H1 (cell line): ENCODE measurements around the gene DPH6. TPM values are rescaled to one million over a fixed set of nuclear protein-coding genes. Genes with fewer than 3 reads are reported as not detected.

Experiments
- CTCF ChIA-PET: fragments of 300-600 bp; sonication (Branson Sonifier 250); formaldehyde crosslinking; loops from one replicate; lab custom pipeline; 2021; ENCODE audit not compliant: partially characterized antibody; lab: Charles Lee
- POLR2A ChIA-PET: fragments of 300-600 bp; sonication (Branson Sonifier 250); formaldehyde crosslinking; loops from one replicate; lab custom pipeline; 2021; ENCODE audit warnings: inconsistent platforms; ENCODE audit not compliant: partially characterized antibody; lab: Charles Lee
- DNase-seq, 2 experiments: peaks; one replicate each; pipeline versions ENCODE4 v3.0.0 to v3.0.0-alpha.2; 2010 to 2022; ENCODE audit warnings: low spot score in 2 of 2, low read depth in 1 of 2, mixed read lengths in 1 of 2
- FAIRE-seq: peaks from 2 replicates; lab custom pipeline; 2011; peaks lifted over from hg19 to GRCh38; lab: Jason Lieb, UNC
- H2AFZ ChIP-seq: 2 replicates; pipeline ENCODE4 v1.8.1; 2012; ENCODE audit warnings: low read length, inconsistent platforms
- H2AK5ac ChIP-seq: 2 replicates; pipeline ENCODE4 v1.6.1; 2013; ENCODE audit warnings: low read depth, low read length
- H2BK120ac ChIP-seq: replicated peaks from 2 replicates; pipeline ENCODE3; 2013; ENCODE audit warnings: low read depth, low read length, inconsistent platforms
- H2BK12ac ChIP-seq: 2 replicates; pipeline ENCODE4 v1.6.1; 2013; ENCODE audit warnings: low read depth, low read length
- H2BK15ac ChIP-seq: 2 replicates; pipeline ENCODE4 v1.6.1; 2013; ENCODE audit warnings: low read length
- H2BK20ac ChIP-seq: 2 replicates; pipeline ENCODE4 v1.6.1; 2013; ENCODE audit warnings: low read length
- H2BK5ac ChIP-seq: 2 replicates; pipeline ENCODE4 v1.6.1; 2013; ENCODE audit warnings: low read depth, low read length
- H3K14ac ChIP-seq: 2 replicates; pipeline ENCODE4 v1.6.1; 2013; ENCODE audit warnings: inconsistent platforms; ENCODE audit not compliant: insufficient read length
- H3K18ac ChIP-seq: 2 replicates; pipeline ENCODE4 v1.6.1; 2013; ENCODE audit warnings: low read length; ENCODE audit errors: extremely low read depth
- H3K23ac ChIP-seq: 2 replicates; pipeline ENCODE4 v1.6.1; 2013; ENCODE audit warnings: inconsistent platforms; ENCODE audit not compliant: insufficient read length
- H3K23me2 ChIP-seq: 2 replicates; pipeline ENCODE4 v1.6.1; 2013; ENCODE audit warnings: low read depth, low read length
- H3K27ac ChIP-seq: 2 replicates; pipeline ENCODE4 v1.6.1; 2011; ENCODE audit warnings: low read depth, low read length, inconsistent platforms
- H3K27me3 ChIP-seq, 4 experiments: replicated peaks in 1 of 4; 1 replicate in 1 of 4; 2 replicates in 3 of 4; pipeline versions ENCODE4 v1.6.1 to v1.8.1; 2011 to 2013; ENCODE audit warnings: low read length in 3 of 4, mild to moderate bottlenecking in 3 of 4, inconsistent platforms in 2 of 4, mixed read lengths in 2 of 4, moderate library complexity in 1 of 4; ENCODE audit not compliant: control insufficient read depth in 3 of 4, insufficient read depth in 3 of 4; ENCODE audit errors: extremely low read depth in 1 of 4
- H3K36me3 ChIP-seq, 4 experiments: 2 replicates each; pipeline versions ENCODE4 v1.6.1 to v1.8.1; 2011 to 2013; ENCODE audit warnings: mild to moderate bottlenecking in 4 of 4, low read length in 3 of 4, moderate library complexity in 2 of 4, control low read depth in 1 of 4, inconsistent platforms in 1 of 4; ENCODE audit not compliant: insufficient read depth in 4 of 4, control insufficient read depth in 2 of 4
- H3K4ac ChIP-seq: replicated peaks from 2 replicates; pipeline ENCODE3; 2013; ENCODE audit warnings: low read length, low read depth, mixed read lengths, inconsistent platforms; ENCODE audit not compliant: insufficient read length
- H3K4me1 ChIP-seq, 4 experiments: replicated peaks in 1 of 4; 1 replicate in 1 of 4; 2 replicates in 3 of 4; pipeline versions ENCODE4 v1.6.1 to v1.8.1; 2011 to 2013; ENCODE audit warnings: low read length in 3 of 4, inconsistent platforms in 2 of 4, mixed read lengths in 1 of 4; ENCODE audit not compliant: insufficient read depth in 4 of 4, control insufficient read depth in 3 of 4
- H3K4me2 ChIP-seq, 2 experiments: 2 replicates each; pipeline versions ENCODE4 v1.6.1 to v1.8.1; 2011 to 2013; ENCODE audit warnings: low read depth in 2 of 2, low read length in 2 of 2, control low read depth in 1 of 2, inconsistent platforms in 1 of 2, mild to moderate bottlenecking in 1 of 2; ENCODE audit not compliant: insufficient read depth in 1 of 2
- H3K4me3 ChIP-seq, 4 experiments: fragments of 200-600, 300-600 bp in 1 of 4; sonication (generic), shearing (Covaris generic), sonication (Bioruptor Twin) in 1 of 4; 2 replicates each; pipeline versions ENCODE4 v1.5.1 to v1.8.1; 2011 to 2016; ENCODE audit warnings: low read length in 4 of 4, low read depth in 3 of 4, control low read depth in 2 of 4, inconsistent platforms in 2 of 4, mild to moderate bottlenecking in 2 of 4, mixed read lengths in 1 of 4, moderate library complexity in 1 of 4; ENCODE audit not compliant: insufficient read depth in 2 of 4; ENCODE audit errors: extremely low read depth in 1 of 4
- H3K56ac ChIP-seq: replicated peaks from 2 replicates; pipeline ENCODE3; 2013; ENCODE audit warnings: low read depth, mild to moderate bottlenecking, mixed read lengths, low read length, inconsistent platforms; ENCODE audit not compliant: insufficient read length
- H3K79me1 ChIP-seq: 2 replicates; pipeline ENCODE4 v1.6.1; 2013; ENCODE audit warnings: low read depth, low read length, control low read depth
- H3K79me2 ChIP-seq, 2 experiments: 2 replicates each; pipeline versions ENCODE4 v1.6.1 to v1.8.1; 2012 to 2013; ENCODE audit warnings: low read length in 2 of 2, mild to moderate bottlenecking in 2 of 2, inconsistent platforms in 1 of 2; ENCODE audit not compliant: insufficient read depth in 2 of 2, control insufficient read depth in 1 of 2
- H3K9ac ChIP-seq, 4 experiments: replicated peaks in 1 of 4; 1 replicate in 1 of 4; 2 replicates in 3 of 4; pipeline versions ENCODE4 v1.6.1 to v1.8.1; 2011 to 2013; ENCODE audit warnings: low read depth in 3 of 4, low read length in 3 of 4, control low read depth in 2 of 4, mild to moderate bottlenecking in 2 of 4, moderate library complexity in 2 of 4, inconsistent platforms in 1 of 4; ENCODE audit errors: extremely low read depth in 1 of 4
- H3K9me3 ChIP-seq, 2 experiments: 2 replicates each; pipeline versions ENCODE4 v1.6.1 to v1.8.1; 2012 to 2013; ENCODE audit warnings: mild to moderate bottlenecking in 2 of 2, moderate library complexity in 2 of 2, control low read depth in 1 of 2, inconsistent platforms in 1 of 2, low read depth in 1 of 2, low read length in 1 of 2, mixed read lengths in 1 of 2; ENCODE audit not compliant: insufficient read depth in 2 of 2
- H4K20me1 ChIP-seq, 2 experiments: replicated peaks in 1 of 2; 2 replicates each; pipeline versions ENCODE3 to v1.8.1; 2011 to 2013; ENCODE audit warnings: inconsistent platforms in 2 of 2, low read length in 2 of 2, mild to moderate bottlenecking in 1 of 2; ENCODE audit not compliant: insufficient read depth in 2 of 2, control insufficient read depth in 1 of 2
- H4K5ac ChIP-seq: 2 replicates; pipeline ENCODE4 v1.6.1; 2013; ENCODE audit warnings: low read length, low read depth, mixed read lengths, inconsistent platforms; ENCODE audit not compliant: insufficient read length
- H4K8ac ChIP-seq: 2 replicates; pipeline ENCODE4 v1.8.0; 2013; ENCODE audit warnings: mild to moderate bottlenecking, moderate library complexity, low read length, inconsistent platforms; ENCODE audit not compliant: insufficient read depth; ENCODE audit errors: extremely low read depth
- H4K91ac ChIP-seq: replicated peaks from 2 replicates; pipeline ENCODE3; 2013; ENCODE audit warnings: low read length, mixed read lengths, inconsistent platforms; ENCODE audit not compliant: insufficient read length
- JUN ChIP-seq: IDR thresholded peaks from 2 replicates; pipeline ENCODE4 v1.6.1; 2011; ENCODE audit warnings: low read depth, mild to moderate bottlenecking, improper control_type of control experiment, low read length
- SP2 ChIP-seq: IDR thresholded peaks from 2 replicates; pipeline ENCODE4 v1.6.1; 2012; ENCODE audit warnings: mild to moderate bottlenecking, low read length, inconsistent platforms
- TCF12 ChIP-seq: IDR thresholded peaks from 2 replicates; pipeline ENCODE4 v1.6.1; 2011; ENCODE audit warnings: low read depth, mild to moderate bottlenecking, low read length
- WGBS, 2 experiments: shearing (Covaris generic) in 1 of 2; methylation state at CpG; one replicate each; pipeline versions ENCODE4 v1.1.6 to v1.1.7; 2013 to 2015; ENCODE audit warnings: low lambda C conversion rate in 2 of 2, mixed read lengths in 2 of 2, inconsistent platforms in 1 of 2, low coverage in 1 of 2, missing lambda C conversion rate in 1 of 2; ENCODE audit not compliant: insufficient replicate concordance in 2 of 2, insufficient coverage in 1 of 2, insufficient read length in 1 of 2; ENCODE audit errors: extremely low coverage in 1 of 2, missing lambda C conversion rate in 1 of 2; 5-methylcytosine and 5-hydroxymethylcytosine counted together
- polyA plus RNA-seq, 7 experiments: library from polyadenylated mRNA; depleted of rRNA in 3 of 7; stranded (reverse) in 5 of 7; unstranded in 2 of 7; fragments of >200 nt in 5 of 7; fragments of 200-250 nt in 2 of 7; gene quantifications; 1 replicate in 5 of 7; 2 replicates in 1 of 7; 4 replicates in 1 of 7; pipeline versions ENCODE4 v1.2.1 to v1.2.3, GENCODE V29; 2011 to 2013; ENCODE audit warnings: missing spikeins in 2 of 7, mixed read lengths in 2 of 7
- total RNA-seq: library from RNA; stranded (reverse); fragmentation: NEBNext Ultra II Directional; extraction: Animal tissue kit (Norgen Biotek cat#: 25700); gene quantifications from 2 replicates; pipeline ENCODE4 v1.2.1, GENCODE V29; 2021

The DPH6 gene
- total and polyA plus RNA-seq, 2 of the 8 experiments (the other 6 are each of a cell fraction or from before 2014, with no cell fraction given) = 21.6 to 30.5 TPM

DNA sequence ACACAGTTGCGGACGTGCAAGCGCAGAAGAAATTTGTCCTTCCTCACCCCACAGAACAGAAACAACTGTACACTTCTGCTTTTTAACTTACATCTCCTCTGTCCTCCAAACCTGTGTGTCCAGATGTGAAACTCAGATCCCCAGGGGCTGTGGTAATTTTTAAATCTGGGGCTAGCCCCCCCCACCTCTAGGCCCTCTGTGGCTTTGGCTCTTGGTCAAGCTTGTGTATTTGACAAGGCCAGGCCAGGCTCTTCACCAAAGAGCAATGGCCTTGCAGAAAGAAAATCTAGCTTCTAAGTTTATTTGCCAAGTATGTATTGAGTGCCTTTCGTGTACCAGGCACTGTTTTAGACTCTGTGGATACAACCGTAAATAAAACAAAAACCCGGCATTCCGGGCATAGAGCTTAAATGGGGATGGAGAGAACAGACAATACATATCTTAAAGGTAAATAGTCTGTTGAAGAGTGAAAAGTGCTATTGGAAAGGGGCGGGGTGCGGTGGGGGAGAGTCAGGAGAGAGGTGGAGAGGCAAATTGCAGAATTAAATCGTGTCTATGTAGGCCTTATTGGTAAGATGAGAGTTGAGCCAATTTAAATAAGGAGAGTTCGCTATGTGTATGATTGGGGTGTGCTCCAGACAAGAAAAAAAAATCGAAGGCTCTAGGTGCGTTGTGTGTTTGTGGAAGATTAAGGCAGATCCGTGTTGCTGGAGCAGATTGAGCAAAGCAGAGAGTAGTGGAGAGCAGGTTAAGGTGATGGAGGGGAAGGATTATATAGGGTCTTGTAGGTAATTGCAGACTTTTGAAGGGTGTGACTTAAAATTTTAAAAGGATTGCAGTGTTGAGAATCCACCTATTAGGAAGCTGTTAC lies 781 bp upstream of the DPH6 start:
- CTCF ChIA-PET = interaction anchor here (0.5 to 2.3 kb wide), 4 partner anchors 14 to 258 kb away, joined by 3 to 6 read pairs (median 4); no protein-coding TSS in a partner anchor
- POLR2A ChIA-PET = interaction anchor here (1.0 to 1.6 kb wide), 7 partner anchors 10 to 526 kb away, joined by 3 to 5 read pairs (median 3); no protein-coding TSS in a partner anchor
- no peak for TF ChIP-seq JUN
- TF ChIP-seq TCF12 = no peak
- TF ChIP-seq SP2 = no peak

More for the DNA sequence above, 781 bp upstream of the DPH6 start:
- no peak overlapping the region for H3K14ac ChIP-seq
- 66% methylated on average over 14 of the region's 14 CpGs; no CpG with 5 or more reads in 1 of the 2 experiments for WGBS, 2 experiments
- FAIRE-seq = no peak
- peak overlapping the region; percentile 60 for H2BK120ac ChIP-seq
- H3K56ac ChIP-seq = no peak overlapping the region
- 0 out of 4 replicates have a peak, but pooled peaks cover 0 to 4% of the 10 kb centered on the region in 2 experiments for H3K79me2 ChIP-seq
- no peaks in the 10 kb centered on the region for H4K20me1 ChIP-seq
- H3K27ac ChIP-seq = peak overlapping the region; percentile 100
- peak overlapping the region; percentile 97 for H3K18ac ChIP-seq
- peaks cover 3 to 28% (median 25%) of the 10 kb centered on the region in 4 experiments; a peak in 6 of 7 replicates for H3K4me1 ChIP-seq
- no peaks in the 10 kb centered on the region for H3K79me1 ChIP-seq
- H2AFZ ChIP-seq = peak overlapping the region; percentile 81; the same call in 1 of the 2 replicates
- peaks cover 14% of the 10 kb centered on the region for H3K23me2 ChIP-seq
- H2AK5ac ChIP-seq = peak overlapping the region; percentile 24; the same call in 1 of the 2 replicates
- H3K4ac ChIP-seq = peak overlapping the region; percentile 96
- peak overlapping the region; percentile 5 for H4K5ac ChIP-seq
- DNase-seq = no peak
- H2BK12ac ChIP-seq = peak overlapping the region; percentile 97; the same call in 1 of the 2 replicates
- no peaks in the 10 kb centered on the region for H3K9me3 ChIP-seq
- H3K36me3 ChIP-seq = no peaks in the 10 kb centered on the region
- H3K4me2 ChIP-seq = peak overlapping the region; percentile 95 to 96
- 0 out of 2 replicates have a peak overlapping the region, but pooled peaks have one; percentile 62 for H2BK20ac ChIP-seq
- peaks cover 0 to 1% (median 0%) of the 10 kb centered on the region in 4 experiments; a peak in 1 of 7 replicates for H3K27me3 ChIP-seq
- H3K4me3 ChIP-seq = peak overlapping the region; percentile 48 to 79 (median 68)
- H2BK15ac ChIP-seq = no peak overlapping the region
- peak overlapping the region; percentile 100 for H2BK5ac ChIP-seq
- peak overlapping the region; percentile 100; the same call in 1 of the 2 replicates for H4K8ac ChIP-seq
- peak overlapping the region; percentile 74 to 99 (median 96); a peak in 6 of 7 replicates for H3K9ac ChIP-seq
- H3K23ac ChIP-seq = no peak overlapping the region
- peak overlapping the region; percentile 82 for H4K91ac ChIP-seq
